CD4-positive, alpha-beta T cell treated with Interleukin-6 for 4 hours (primary cell): ENCODE data around the gene NAA10.

ENCODE experiments used
- DNase-seq: peaks from one replicate; pipeline ENCODE4 v3.0.0-alpha.2; 2020; ENCODE audit warnings: mixed read lengths

The NAA10 gene

DNA sequence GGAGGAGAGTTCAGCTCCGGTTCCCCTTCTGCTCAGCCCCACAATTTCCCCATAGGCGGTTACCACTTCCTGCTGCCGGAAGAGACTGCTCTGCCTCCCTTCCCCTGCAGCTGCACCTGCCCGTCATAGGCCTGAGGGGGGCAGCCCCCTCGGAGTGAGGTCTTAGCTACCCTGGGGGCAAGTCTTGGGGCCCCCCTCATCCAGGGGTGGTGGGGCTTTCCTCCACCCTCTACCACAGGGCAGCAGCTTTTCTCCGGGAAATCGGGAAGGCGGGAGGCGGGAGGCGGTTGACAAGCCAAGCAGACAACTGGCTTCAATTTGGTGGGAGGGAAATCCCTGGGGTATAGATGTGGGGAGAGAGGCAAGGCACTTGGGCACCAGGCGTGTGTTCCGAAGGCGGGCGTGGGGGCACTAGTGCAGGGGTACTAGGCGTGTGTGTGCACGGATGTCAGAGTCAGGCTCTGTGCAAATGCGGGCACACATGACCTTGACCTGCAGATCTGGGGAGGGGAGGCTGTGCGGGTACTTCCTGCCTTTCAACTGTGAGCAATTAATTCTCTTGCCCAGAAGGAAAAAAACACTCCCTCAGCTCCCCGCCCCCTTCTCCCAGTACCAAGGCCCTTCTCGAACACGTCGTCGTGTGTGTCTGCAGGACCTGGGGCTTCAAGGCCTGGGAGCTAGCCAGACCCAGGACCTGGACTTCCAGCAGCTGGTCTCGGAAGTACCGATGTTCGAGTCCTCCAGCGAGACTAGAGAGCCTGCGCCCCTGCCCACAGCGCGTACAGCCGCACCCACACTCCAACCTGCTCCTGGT lies 7.8 kb downstream of the NAA10 start:
- DNase-seq, result peak; percentile 82

DNA sequence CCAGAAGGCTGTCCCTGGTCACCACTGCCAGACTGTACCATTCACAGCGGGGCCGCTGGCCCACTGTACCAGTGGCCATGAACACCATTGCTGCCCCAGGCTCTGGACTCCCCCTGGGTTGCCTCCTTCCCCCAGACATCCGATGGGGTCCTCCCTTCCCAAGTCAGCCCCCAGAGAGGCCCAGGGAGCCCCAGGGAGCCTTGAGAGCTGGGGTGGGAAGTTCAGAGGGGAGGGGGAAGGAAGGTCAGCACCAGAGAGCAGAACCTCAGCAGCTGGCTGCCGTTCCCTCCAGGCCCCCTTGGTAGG lies 8.3 kb downstream of the NAA10 start:
- DNase-seq, result no peak

DNA sequence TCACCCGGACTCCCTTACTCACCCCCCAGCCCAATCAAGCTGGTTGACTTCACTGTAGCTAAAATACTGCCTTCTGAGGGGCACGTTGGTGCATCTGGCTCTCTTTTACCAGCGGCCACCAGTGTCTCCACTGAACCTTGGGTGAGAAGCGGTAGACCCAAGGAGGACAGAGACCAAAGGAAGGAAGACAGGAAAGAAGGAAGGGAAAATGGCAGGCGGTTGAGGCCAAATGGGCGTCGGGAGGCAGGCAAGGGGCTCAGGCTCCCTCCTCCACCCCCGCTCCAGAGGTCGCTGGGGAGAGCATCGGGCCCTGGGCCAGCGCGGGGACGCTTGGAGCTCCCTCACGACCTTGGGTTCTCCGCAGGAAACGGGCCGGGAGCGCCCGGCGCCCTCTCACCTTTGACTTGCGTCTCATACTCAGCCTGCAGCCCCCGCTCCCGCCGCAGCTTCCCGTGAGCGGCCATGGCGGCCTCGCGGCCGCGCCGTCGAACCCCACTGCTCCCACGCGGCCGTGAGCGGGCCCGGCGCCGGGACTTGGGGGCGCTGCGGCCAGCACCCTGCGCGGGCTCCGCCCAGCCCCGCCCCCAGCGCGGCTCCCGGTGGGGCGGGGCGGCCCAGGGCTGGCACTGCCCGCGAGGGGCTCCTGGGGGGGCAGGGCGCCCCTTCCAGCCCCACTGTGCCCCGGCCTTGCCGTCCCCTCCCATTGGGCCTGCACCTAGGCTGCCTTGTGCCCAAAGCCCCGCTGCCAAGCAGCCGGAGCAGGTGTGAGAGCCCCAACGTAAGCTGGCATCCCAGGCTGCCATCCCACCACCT lies 8.9 kb downstream of the NAA10 start, which contains the start of gene ARHGAP4:
TSS of gene ARHGAP4 (minus strand) at position 526 of the 813 bp plus-strand sequence. CDS start at position 464, 62 bp downstream.
- DNase-seq, result peak; percentile 60

DNA sequence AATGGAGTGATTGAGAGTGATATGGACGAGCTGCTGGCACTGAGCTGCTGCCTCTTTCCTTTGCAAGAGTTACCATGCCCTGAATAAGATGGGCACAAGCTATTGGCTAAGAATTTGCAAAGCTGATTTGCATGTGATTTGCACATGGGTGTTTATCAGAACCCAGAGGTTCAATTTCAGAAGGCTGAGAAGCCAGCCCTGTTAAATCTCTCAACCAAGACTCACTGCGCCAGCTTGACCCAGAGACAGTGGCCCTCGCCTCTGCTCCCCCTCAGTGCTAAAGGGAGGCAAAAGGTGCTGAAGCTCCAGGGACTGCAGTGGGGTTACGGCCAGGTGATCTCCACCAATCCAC lies 9.5 kb downstream of the NAA10 start:
- no peak for DNase-seq

DNA sequence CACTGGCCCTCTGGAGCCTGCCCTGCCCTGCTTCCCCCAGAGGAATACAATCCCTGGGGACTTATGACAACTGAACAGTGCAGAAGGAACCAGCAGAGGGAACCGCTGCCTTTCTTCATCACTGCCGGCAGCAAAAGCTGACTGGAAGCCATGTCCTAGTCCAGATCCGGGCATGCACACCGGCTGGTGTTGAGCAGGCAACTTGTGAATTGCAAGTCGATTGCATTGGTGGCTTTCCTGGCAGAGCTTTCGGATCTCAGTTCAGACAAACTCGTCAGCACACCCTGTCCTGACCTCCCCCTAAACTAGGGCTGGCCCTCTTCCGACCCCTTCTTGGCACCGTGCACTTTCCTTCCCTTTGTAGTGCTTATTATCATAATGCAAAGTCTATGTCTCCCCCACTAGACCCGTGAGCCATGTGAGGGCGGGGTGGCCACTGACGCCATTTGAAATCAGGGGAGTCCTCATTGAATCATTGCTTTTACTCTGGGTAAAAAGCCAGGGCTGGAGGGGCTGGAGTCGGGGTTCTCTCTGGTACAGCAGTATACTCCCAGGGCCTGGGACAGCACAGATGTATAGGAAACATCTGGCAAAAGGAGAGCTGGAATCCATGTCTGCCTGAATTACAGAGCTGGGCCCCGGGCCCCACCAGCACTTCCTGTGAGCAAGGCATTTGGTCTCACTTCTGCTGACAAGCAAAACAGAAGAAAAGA lies 10.5 kb downstream of the NAA10 start:
- DNase-seq, result peak; percentile 64

DNA sequence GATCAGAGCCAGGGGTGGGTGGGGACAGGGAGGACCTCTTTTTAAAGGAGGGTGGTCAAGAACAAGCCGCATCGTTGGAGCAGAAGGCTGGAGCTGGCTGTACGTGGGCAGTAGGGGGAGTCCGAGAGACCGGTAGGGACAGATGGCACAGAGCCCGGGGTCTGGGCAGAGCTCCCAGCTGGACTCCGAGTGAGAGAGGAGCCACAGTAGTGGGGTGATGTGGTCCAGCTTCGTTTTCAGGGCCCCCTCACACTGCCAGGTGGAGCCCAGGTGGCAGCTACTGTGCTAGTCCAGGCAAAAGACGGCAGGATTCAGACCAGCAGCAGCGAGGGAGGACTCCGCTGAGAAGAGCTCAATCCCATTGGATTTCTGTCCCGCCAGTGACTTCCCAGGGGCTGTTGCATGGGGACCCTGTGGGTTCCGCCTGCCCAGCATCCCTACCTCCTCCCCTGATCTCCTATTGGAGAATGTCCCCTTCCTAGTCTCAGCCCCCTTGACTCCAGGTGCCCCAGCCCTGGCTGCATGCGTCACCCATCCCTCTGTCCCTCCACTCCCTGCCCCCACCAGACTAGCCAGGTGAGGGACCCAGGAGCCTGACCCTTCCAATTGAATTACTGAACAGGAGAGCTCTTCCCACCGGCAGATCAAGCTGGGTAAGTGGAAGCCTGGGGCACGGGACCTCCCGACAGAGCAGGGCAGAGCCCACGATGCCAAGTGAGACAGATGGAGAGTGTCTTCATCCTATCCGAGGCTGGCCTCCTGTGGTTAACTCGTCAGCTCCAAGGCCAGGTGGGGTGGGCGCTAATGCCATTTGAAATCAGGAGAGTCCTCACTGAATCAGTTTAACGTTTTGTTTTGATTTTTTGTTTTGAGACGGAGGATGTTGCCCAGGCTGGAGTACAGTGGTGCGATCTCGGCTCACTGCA lies 11.6 kb downstream of the NAA10 start:
- peak; percentile 30 for DNase-seq

DNA sequence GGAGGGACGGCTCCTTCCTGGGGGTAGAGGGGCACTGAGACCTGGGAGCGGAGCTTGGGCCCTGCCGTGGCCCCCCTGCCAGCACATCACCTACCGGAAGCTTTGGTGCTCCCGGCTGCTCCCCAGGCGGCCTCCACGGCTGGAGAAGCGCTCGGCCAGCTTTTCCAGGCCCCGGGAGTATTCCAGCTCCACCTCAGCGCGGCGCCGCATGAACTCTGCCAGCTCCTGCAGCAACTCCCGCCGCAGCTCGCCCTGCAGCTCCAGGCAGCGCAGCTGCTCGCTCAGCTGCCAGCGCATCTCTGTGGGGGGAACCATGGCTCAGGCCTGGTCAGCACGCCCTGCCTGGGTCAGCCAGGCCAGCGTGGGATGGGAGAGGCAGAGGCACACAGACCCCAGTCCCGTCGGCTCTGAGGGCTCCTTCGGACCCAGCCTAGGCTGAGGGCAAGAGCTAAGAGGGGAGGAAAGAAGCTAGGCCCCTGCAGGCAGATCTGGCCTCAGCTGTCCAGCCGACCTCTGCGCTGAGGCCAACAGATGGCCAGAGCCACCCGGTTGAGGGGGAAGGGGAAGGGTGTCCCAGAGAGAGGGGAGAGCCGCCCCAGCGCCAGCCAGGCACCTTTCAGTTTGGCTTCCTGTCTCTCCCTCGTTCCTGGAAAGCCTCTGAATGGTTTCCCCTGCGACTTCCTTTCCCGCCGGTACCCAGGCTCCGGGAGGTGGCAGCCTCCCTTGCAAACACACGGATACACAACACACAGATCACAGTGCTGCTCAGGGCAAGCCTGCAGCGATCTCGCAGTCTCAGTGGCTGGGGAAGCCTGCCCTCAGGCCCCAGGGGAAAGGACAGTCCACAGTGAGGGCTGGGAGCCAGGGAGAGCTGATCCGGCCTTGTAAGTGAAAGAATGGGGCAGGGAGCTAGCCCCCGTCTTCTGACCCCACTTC lies 13.1 kb downstream of the NAA10 start:
- peak; percentile 35 for DNase-seq

DNA sequence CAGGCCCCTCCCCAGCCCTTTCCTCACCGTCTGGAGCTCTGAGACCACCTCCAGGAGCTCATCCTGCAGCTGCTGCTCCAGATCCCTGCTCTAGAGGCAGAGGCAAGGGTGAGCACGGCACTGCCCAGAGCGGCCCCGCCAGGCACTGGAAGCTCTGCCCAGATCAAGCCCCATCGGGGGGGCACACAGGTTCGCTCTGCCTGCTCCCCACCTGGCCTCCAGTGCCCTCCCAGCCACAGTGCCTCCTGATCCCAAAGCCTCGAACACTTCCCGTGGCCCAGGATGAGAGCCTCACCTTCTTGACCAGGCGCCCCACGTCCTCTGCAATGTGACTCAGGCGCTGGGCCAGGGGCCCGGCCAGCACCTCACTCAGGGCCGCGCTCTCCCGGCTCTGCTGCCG lies 13.8 kb downstream of the NAA10 start:
- DNase-seq, result no peak

DNA sequence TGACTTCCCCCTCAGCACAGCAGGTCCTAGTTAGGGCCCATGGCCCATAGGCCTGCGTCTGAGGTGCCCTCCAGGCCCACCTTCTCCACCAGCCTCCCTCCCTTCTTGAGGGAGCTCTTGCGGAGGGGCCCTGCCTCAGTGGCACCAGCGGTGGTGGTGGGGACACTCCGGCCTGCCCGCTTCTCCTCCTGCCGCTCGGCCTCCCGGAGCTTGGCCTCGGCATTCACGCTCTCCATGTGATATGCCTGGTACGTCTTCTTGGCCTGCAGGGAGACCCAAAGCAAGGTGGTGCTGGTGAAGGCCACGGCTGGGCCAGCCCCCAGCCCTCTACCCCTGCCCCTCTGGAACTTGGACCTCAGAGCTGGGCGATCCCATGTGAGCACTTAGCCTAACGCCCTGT lies 14.3 kb downstream of the NAA10 start:
- no peak for DNase-seq

DNA sequence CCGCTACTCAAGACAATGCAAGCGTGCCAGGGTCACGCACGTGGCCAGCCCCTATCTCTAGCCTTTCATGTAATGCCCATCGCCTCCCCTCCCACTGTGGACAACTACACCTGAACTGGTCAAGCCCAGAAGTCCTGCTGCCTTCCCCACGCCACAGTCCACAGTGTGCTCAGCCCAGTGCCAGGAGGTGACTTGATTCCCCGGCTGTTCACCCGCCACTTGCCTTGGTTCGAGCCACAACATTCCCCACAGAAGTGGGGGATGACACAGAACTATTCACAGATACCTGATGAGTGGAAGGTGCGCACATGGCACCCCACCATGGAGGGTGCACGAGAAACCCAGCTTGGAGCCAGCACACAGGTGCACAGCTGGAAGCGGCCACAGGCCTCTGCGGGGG lies 15.6 kb downstream of the NAA10 start:
- DNase-seq, result no peak

DNA sequence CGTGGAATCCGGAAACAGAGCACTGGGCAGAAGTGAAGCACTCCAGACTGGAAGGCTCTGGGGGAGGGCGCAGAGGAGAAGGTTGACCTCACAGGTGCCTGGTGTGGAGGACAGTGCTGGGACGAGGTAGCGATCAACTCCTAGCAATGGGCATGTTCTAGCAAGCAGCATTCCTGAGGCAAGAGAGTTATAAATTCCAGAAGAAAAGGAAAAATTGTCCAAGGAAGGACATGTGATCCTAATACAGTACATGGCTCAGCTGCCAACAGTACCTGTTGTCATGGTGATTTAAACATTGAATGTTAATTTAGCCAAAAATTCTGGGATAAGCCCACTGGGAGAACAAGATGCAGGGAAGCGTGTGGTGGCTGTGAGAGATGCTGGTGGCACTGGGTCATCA lies 17.0 kb downstream of the NAA10 start:
- DNase-seq, result no peak

DNA sequence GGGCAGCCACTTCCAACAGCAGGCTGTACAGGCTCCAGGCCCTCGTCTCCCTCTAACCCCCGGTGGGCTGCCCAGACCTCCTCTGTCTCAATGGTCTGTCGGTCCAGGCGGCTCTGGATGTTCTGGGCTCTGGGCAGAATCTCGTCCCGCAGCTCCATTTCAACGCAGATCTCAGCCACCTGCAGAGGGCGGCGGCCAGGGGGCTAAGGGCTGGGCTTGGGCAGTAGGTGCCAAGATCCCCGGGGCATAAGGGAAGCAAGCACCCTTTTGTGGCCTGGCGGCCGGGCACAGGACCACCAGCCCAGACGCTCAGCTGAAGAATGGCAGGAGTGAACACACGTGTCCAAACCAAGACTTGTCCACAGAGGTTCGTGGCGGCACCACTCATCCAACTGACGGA lies 21.1 kb downstream of the NAA10 start:
- no peak for DNase-seq

DNA sequence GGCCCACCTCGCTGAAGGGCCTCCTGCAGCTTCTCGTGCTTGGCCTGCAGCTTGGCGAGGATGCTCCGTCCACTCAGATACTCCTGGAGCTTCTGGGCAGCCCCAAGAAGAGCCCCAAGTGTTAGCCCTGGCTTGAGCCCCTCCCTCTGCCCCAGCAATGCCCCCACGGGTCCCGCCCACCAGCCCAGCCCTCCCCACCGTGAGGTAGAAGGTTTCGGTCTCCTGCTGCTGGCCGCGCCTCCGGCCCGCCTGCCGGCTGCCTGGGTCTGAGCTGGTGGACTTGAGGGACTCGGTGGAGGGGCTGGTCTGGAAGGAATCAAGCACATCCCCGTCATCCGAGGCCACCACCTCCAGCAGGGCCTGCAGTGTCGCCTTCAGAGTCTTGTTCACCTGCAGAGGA lies 21.6 kb downstream of the NAA10 start:
- no peak for DNase-seq

DNA sequence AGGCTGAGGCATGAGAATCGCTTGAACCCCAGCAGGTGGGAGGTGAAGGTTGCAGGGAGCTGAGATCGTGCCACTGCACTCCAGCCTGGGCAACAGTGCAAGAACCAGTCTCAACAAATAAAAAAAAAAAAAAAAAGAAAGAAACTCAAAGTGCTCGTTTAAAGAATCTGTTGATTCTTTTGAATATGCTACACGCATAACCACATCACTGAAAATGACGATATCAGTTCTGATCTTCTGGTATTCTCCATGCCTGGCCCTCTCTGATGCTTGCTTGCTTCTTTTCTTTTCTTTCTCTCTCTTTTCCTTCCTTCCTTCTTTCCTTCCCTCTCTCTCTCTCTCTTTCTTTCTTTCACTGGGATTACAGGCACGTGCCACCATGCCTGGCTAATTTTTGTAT lies 23.0 kb downstream of the NAA10 start:
- DNase-seq, result no peak

DNA sequence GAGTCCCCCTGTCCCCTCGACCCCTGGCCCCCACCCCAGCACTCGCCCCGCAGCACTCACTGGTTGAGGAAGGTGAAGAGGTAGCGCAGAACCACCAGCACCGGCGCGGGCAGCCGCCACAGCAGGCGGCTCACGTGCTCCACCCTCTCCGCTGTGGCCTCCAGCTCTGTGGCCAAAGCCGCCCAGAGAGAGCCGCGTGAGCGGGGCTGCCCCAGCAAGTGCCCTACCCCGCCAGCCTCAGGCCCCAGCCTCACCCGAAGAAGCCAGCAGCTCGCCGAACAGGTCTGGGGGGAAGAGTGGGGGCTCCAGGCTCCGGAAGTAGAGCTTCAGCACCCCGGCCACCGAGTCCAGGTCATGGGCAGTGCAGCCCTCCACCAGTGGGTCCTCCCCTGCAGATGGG lies 24.4 kb downstream of the NAA10 start:
- no peak for DNase-seq

DNA sequence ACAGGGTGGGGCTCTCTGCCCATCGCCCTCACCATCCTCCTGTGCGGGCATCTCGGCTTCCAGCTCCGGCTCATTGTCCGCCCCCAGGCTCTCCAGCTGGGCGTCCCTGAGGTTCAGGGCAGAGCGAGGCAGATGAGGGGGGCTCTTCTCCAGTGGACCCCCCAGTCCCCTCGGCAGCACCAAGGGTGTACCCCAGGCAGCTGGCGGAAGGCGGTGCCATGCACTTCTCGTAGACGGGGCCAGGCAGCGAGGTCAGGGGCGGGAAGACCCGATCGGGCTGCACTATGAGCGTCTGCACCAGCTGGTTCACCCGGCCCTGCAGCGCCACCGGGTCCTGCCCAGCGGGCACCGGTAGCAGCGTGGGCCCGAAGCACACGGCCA lies 24.9 kb downstream of the NAA10 start:
- DNase-seq, result no peak

DNA sequence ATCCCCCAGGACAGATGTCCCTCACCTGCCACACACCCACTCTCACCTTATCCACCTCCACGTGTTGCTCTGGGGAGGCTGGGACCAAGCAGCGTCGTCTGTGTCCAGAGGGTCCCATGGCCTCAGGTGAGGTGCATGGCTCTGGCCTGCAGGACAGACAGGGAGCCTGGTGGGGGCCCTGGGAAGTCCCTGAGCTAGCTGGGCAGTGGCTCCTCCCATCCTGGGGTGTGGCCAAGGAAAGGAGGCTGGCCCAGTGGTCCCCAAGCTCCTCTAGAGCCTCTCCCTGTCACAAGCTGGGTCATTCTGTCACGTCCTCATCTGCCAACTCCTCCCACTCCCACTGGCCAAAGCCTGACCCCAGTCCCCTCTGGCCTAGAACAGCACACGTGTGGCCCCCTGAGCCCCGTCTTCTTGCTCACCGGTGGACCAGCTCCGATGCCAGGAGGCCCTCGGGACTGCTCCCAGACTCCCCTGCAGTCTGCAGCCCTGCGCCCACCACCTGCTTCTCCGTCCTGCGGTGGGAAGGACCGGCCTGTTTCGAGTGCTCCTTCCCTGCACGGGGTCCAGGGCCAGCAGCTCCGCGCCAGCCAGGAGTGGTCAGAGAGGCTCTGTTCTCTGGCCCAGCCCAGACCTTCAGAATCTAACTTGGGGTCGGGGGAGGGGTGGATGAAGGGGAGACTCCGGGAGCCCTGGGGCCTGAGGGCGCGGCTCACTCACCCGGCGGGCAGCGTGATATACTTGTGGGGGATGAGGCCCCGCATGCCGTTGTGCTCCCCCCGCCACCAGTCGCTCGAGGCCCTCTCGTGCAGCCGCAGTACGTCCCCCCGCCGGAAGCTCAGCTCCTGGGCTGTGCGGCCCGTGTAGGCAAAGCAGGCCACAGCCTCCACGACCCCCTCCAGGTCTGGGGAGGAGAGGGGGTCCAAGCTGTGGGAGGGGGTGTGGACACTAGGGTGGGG lies 25.5 kb downstream of the NAA10 start:
- no peak for DNase-seq

DNA sequence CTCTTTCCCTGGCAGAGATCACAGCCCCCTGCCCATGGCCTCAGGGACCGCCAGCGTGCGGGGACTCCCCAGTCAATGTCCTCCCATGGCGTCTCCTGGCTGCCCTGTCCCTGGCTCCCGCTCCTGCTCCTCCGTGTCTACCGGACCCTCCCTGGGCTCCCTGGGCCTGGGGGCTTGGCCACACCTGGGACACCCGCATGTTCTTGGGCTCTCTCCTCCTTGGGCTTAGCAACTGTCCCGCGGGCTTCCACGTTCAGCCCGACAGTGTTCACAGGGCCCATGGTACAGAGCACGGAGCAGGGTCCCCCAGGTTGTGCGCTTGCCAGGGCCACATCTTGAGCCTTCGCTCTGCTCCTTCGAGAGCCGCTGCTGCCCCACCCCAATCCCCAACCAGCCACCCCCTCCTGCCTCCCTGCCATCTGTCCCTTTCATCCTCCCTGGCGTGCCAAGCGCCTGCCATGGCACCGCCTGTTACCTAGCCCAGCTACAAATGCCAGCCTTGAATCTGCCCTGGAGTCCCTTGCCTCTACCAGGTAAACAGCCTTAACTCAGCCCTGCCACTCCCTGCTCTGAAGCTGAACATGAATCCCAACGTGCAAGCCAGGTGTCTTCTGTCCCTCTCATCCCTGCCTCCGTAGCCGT lies 26.5 kb downstream of the NAA10 start:
- DNase-seq, result no peak

DNA sequence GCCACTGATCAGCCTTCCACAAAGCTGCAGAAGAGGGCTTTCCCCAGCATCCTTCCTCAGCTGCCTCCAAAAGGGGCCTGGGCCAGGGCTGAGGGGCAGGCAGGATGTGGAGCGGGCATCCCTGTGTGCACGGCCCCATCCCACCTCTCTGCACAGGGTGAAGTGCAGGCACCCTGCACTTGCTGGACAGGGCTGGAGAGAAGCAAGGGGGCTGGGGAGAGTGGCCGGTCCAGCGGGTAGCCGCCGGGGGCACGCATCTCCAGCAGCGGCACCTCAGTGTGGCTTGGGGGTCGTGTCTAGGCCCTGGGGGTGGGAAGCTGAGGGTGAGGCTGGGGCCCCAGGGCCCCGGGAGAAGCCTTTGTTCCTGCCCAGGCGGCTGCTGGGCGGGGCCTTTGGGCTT lies 27.4 kb downstream of the NAA10 start:
- no peak for DNase-seq
